OCI-LY1 (cell line): ENCODE results near the gene DNAH8.

Experiments used
- H2AFZ ChIP-seq: fragments of 200-600 bp; sonication (generic), shearing (Covaris generic); 2 replicates; pipeline ENCODE4 v1.6.0; 2014; ENCODE audit warnings: antibody characterized with exemption, mild to moderate bottlenecking, low read length
- H3F3A ChIP-seq: fragments of 200-600 bp; sonication (generic), shearing (Covaris generic); 2 replicates; pipeline ENCODE4 v1.6.0; 2014; ENCODE audit warnings: mild to moderate bottlenecking, antibody characterized with exemption, low read length, moderate library complexity; ENCODE audit not compliant: insufficient read depth
- H3K27ac ChIP-seq: fragments of 200-600 bp; sonication (generic); 2 replicates; pipeline ENCODE4 v1.5.1; 2014; ENCODE audit warnings: low read length, mixed run types, mild to moderate bottlenecking, low read depth; ENCODE audit not compliant: poor library complexity, severe bottlenecking
- H3K27me3 ChIP-seq: fragments of 200-600 bp; sonication (generic); 2 replicates; pipeline ENCODE4 v1.6.0; 2014; ENCODE audit warnings: antibody characterized with exemption, mild to moderate bottlenecking, low read length, moderate library complexity; ENCODE audit not compliant: insufficient read depth
- H3K36me3 ChIP-seq: fragments of 200-600 bp; sonication (generic); 2 replicates; pipeline ENCODE4 v1.6.1; 2014; ENCODE audit warnings: mild to moderate bottlenecking, antibody characterized with exemption, low read length, moderate library complexity, mixed read lengths; ENCODE audit not compliant: insufficient read depth
- H3K4me1 ChIP-seq: fragments of 200-600 bp; sonication (generic); 2 replicates; pipeline ENCODE4 v1.5.1; 2014; ENCODE audit warnings: mild to moderate bottlenecking, low read length, moderate library complexity; ENCODE audit not compliant: insufficient read depth, severe bottlenecking
- H3K4me2 ChIP-seq: fragments of 200-600 bp; sonication (generic), shearing (Covaris generic); 2 replicates; pipeline ENCODE4 v1.6.1; 2014; ENCODE audit warnings: low read length
- H3K4me3 ChIP-seq: fragments of 200-600 bp; sonication (generic); 2 replicates; pipeline ENCODE4 v1.5.1; 2014; ENCODE audit warnings: low read length, low read depth, mild to moderate bottlenecking, mixed read lengths; ENCODE audit not compliant: poor library complexity, severe bottlenecking
- H3K79me2 ChIP-seq: fragments of 200-600 bp; shearing (Covaris generic); 2 replicates; pipeline ENCODE4 v1.6.1; 2016; ENCODE audit warnings: mixed run types, low read length, mixed read lengths; ENCODE audit not compliant: insufficient read depth
- H3K9ac ChIP-seq: fragments of 200-600 bp; sonication (generic), shearing (Covaris generic); 2 replicates; pipeline ENCODE4 v1.6.1; 2014; ENCODE audit warnings: mild to moderate bottlenecking, low read length, mixed read lengths
- H3K9me2 ChIP-seq: fragments of 200-600 bp; sonication (generic), shearing (Covaris generic); 2 replicates; pipeline ENCODE4 v1.6.1; 2014; ENCODE audit warnings: low read depth, mild to moderate bottlenecking, low read length, mixed read lengths
- H3K9me3 ChIP-seq: fragments of 200-600 bp; shearing (Covaris generic); 2 replicates; pipeline ENCODE4 v1.6.1; 2014; ENCODE audit warnings: low read length, mixed read lengths
- H4K20me1 ChIP-seq: fragments of 200-600 bp; sonication (generic), shearing (Covaris generic); 2 replicates; pipeline ENCODE4 v1.6.0; 2016; ENCODE audit warnings: mild to moderate bottlenecking, low read length; ENCODE audit not compliant: insufficient read depth
- CTCF ChIP-seq: fragments of 200-600 bp; sonication (generic), shearing (Covaris generic); IDR thresholded peaks from 2 replicates; pipeline ENCODE4 v1.5.1; 2017; ENCODE audit warnings: mild to moderate bottlenecking, antibody characterized with exemption, low read length, moderate library complexity, mixed read lengths
- EZH2 ChIP-seq: fragments of 200-600 bp; sonication (generic), shearing (Covaris generic); IDR thresholded peaks from 2 replicates; pipeline ENCODE4 v1.8.0; 2017; ENCODE audit warnings: borderline replicate concordance, mixed run types, mild to moderate bottlenecking, antibody characterized with exemption, low read length, moderate library complexity, mixed read lengths

DNAH8 gene

GRCh38 chr6:38935051-38935450 lies 219.9 kb downstream of the DNAH8 start:
- H3K4me1 ChIP-seq, result no peaks in the 10 kb centered on the region

DNA sequence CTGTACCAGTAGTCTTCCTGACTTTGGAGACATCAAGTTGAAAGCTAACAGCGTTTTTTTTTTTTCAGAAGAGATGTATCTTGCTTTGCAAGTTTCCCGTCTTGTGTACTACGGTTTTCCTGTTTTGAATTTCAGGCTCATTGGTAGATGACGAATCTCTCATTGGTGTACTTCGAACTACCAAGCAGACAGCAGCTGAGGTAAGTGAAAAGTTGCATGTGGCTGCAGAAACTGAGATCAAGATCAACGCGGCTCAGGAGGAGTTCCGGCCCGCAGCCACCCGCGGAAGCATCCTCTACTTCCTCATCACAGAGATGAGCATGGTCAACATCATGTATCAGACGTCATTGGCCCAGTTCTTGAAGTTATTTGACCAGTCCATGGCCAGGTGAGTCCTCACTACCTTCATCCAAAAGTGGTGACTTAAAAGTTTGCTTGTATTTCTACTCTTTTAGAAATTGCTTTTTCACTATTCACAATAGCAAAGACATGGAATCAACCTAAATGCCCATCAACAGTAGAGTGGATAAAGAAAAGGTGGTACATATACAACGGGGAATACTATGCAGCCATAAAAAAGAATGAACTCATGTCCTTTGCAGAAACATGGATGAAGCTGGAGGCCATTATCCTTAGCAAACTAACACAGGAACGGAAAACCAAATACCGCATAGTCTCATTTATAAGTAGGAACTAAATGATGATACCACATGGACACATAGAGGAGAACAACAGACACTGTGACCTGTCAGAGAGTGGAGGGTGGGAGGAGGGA lies 222.9 kb downstream of the DNAH8 start:
- H3K36me3 ChIP-seq, result no peaks in the 10 kb centered on the region
- H3F3A ChIP-seq, result no peaks in the 10 kb centered on the region
- H3K4me3 ChIP-seq, result no peak overlapping the region
- H3K9me2 ChIP-seq, result no peaks in the 10 kb centered on the region
- TF ChIP-seq CTCF, result no peak
- no peak for TF ChIP-seq EZH2
- no peak overlapping the region for H2AFZ ChIP-seq
- no peaks in the 10 kb centered on the region for H3K79me2 ChIP-seq
- H3K27ac ChIP-seq, result no peak overlapping the region
- no peaks in the 10 kb centered on the region for H4K20me1 ChIP-seq
- no peak overlapping the region for H3K4me2 ChIP-seq
- H3K27me3 ChIP-seq, result no peaks in the 10 kb centered on the region
- no peak overlapping the region for H3K9ac ChIP-seq
- H3K4me1 ChIP-seq, result no peaks in the 10 kb centered on the region
- no peaks in the 10 kb centered on the region for H3K9me3 ChIP-seq

More at GRCh38 chr6:38935051-38935450, 219.9 kb downstream of the DNAH8 start:
- no peaks in the 10 kb centered on the region for H3K27me3 ChIP-seq
- no peak overlapping the region for H2AFZ ChIP-seq
- no peaks in the 10 kb centered on the region for H3K36me3 ChIP-seq
- no peak overlapping the region for H3K4me3 ChIP-seq
- H3K27ac ChIP-seq, result no peak overlapping the region
- no peak for TF ChIP-seq EZH2
- no peak for TF ChIP-seq CTCF
- H3K4me2 ChIP-seq, result no peak overlapping the region
- H3F3A ChIP-seq, result no peaks in the 10 kb centered on the region
- H3K9me2 ChIP-seq, result no peaks in the 10 kb centered on the region
- no peak overlapping the region for H3K9ac ChIP-seq
- H3K79me2 ChIP-seq, result no peaks in the 10 kb centered on the region
- no peaks in the 10 kb centered on the region for H4K20me1 ChIP-seq
- H3K9me3 ChIP-seq, result no peaks in the 10 kb centered on the region

- Histone ChIP-seq H3K4me1 (no peaks in the 10 kb centered on the region), H3K27ac (no peak overlapping the region), H3K27me3 (no peaks in the 10 kb centered on the region), H2AFZ (no peak overlapping the region), H3K79me2 (no peaks in the 10 kb centered on the region), H3K4me3 (no peak overlapping the region), H3K9ac (no peak overlapping the region), H3K9me2 (no peaks in the 10 kb centered on the region), H3K4me2 (no peak overlapping the region), H4K20me1 (no peaks in the 10 kb centered on the region), H3K36me3 (no peaks in the 10 kb centered on the region), H3F3A (no peaks in the 10 kb centered on the region), H3K9me3 (no peaks in the 10 kb centered on the region)
- TF ChIP-seq CTCF (no peak), EZH2 (no peak)
These were observed 223.6 kb downstream of the DNAH8 start for GRCh38 chr6:38938741-38939140.
